Activated CD4-positive, alpha-beta T cell treated with anti-CD3 and anti-CD28 coated beads, Interleukin-2, Interleukin-6, amounts not matched to agents 100 ng/mL and 50 ng/mL, durations not matched to agents 16 hours and 8 hours (primary cell): ENCODE data around the gene RALGAPB.
"Not testable (repeated sequence)": the region's sequence is repeated elsewhere in the genome, so short reads cannot be mapped to it uniquely, and the experiment has no call there.

Experiments
- DNase-seq: peaks from one replicate; pipeline ENCODE4 v3.0.0-alpha.2; 2020

Gene RALGAPB

DNA sequence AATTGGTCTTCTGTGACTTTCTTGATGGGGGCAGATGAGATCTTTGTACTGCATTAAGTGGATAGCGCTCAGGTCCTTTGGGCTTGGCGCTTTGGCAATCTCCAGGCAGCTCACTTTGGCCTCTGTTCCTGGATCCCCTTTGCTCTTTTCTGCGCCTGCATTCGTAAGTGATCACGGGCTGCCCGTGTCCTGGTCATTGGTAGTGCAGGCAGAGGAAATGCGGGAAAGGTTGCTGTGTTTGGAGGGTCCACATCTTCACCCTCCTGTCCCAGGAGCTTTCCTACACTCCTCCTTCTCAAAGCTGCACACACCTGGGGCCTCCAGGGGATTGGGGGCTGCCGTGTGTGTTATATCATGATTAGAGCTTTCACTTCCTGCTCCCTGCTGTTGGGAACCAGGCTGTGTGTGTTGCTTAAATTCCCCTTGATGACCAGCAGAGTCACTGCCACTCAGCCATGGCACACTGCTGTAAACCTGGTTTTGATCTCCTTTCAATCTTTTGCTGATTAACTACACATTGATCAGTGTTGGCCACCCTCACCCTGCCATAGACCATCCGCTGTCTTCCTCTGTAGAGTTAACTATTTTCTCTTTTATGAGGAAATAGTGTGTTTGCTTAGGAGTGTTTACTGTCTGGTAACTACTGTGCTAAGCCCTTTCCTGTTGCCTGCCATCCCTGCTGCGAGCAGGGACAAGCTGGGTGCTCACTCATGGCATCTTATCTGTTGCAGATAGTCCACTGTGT, 24.5 kb upstream of the RALGAPB start:
- no peak for DNase-seq

DNA sequence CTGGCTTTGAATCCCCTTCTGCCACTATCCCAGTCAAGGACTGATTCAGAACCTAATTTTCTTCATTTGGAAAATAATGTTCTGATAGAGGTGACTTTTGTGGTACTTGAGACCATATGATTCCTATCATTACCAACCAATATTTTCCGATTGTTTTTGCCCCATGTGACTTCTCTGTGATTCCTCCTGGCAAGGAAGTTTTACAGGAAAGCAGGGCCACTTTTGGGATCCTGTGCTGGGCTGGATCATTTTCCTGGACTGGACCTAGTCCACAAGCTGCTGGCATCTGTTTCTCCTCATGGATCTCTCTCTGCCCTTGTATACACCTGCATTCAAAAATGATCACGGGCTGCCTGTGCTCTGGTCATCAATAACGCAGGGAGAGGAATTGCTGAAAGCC, 23.6 kb upstream of the RALGAPB start:
- DNase-seq = no peak

DNA sequence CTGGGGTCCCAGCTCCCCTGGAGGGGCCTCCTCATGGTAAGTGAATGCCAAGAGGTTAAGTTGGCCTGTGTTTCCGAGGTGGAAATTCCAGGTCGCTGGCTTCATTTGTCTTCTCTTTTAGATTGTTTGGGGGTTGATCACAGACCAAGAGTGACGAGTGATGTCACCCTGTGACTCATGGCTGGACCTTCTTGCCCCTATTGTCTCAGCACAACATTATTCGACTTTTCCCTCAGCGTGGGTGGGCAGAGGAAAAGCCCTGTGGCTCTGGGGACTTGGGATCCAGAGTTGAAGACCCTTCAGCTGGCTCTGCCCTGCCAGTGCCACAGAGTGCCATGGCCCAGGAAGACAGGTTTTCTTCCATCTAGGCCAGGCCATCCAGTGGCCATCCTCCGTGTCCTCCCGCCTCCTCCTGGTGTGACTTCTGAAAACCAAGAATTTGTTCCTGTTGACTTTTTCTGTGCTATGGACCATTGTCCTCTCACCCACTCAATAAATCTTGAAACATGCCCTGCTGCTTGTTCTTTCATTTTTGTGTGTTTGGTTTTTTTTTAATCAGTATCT, 22.1 kb upstream of the RALGAPB start:
- no peak for DNase-seq

DNA sequence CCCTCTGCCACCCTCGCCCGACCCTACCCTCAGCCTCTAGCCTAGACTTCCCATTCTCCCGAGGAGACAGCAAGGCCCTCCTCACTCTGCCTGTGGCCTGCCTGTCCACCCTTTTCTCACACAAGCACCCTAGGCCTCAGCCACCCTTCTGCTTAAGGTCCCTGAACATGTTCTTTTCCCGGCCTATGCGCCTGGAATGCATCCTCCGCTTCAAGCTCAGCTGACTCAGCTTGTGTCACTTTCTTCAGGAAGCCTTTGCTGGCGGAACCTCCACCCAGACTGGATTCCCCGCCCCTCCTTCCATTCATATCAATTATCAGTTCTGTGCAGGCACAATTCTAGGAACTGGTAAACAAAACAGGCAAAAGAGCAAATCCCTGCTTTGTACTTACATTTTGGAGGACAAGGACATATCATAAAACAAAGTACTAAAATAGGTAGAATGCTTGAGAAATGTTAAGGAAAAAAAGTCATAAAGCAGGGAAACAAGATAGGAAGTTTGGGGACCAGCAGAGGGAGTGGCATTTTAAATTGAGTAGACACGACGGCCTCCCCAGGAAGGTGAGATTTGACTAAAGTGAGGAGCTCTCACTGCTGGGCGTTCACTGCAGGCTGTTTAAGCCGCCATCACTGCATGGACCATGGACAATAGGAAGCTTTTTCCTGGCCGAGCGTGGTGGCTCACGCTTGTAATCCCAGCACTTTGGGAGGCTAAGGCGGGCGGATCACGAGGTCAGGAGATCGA, 19.6 kb upstream of the RALGAPB start:
- DNase-seq = no peak

DNA sequence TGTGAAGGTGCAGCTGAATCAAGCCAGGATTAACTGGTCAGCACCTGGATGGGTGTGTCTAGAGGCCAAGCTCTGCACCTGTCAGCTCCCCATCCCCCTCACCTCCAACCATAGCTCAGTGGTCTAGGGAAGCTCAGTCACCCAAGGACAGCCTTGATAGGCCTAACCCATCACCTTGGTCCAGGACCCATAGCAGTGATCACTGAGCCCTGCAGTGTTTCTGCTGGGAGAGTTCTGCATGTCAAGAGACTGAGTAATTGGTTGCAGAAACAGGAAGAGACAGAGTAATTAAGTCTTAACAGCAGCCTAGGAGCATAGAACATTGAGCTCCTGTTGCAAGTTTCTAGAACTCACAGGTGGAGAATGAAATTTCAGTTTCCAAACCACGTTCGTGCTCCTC, 18.7 kb upstream of the RALGAPB start:
- no peak for DNase-seq

DNA sequence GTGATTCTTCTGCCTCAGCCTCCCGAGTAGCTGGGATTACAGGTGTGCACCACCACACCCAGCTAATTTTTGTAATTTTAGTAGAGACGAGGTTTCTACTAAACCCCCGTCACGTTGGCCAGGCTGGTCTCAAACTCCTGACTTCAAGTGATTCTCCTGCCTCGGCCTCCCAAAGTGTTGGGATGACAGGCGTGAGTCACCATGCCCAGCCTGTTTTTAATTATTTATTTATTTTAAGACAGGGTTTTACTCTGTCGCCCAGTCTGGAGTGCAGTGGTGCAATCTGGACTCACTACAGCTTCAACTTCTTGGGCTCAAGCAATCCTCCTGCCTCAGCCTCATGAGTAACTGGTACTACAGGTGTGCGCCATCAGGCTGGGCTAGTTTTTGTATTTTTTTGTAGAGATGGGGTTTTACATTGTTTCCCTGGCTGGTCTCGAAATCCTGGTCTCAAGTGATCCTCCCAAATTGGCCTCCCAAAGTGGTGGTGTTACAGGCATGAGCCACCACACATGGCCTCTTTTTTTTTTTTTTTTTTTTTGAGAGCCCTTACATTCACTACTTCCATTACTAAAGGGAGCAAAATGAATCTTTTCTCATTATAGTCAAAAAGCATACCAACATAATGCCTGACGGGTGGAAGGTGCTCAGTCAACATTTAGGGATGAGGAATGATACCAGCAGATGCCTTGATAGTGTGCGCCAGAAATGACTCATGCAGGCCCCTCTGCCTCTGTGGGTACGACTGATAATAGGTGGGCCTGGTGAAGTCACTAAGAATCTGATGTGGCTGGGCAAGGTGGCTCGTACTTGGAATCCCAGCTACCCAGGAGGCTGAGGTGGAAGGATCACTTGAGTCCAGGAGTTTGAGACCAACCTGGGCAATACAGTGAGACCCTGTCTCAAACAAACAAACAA, 17.8 kb upstream of the RALGAPB start:
- no peak for DNase-seq

DNA sequence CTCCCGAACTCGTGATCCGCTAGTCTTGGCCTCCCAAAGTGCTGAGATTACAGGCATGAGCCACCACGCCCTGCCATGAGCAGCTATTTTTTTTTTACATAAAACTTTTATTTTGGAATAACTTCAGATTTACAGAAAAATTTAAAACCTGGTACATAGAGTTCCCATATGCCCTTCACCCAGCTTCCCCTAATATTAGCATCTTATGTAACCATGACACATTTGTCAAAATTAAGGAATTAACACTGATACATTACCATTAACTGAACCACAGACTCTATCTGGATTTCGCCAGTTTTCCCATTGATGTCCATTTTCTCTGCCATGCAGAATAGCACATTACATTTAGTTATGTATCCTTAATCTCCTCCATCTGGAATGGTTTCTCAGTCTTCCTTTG, 14.3 kb upstream of the RALGAPB start:
- DNase-seq = no peak

DNA sequence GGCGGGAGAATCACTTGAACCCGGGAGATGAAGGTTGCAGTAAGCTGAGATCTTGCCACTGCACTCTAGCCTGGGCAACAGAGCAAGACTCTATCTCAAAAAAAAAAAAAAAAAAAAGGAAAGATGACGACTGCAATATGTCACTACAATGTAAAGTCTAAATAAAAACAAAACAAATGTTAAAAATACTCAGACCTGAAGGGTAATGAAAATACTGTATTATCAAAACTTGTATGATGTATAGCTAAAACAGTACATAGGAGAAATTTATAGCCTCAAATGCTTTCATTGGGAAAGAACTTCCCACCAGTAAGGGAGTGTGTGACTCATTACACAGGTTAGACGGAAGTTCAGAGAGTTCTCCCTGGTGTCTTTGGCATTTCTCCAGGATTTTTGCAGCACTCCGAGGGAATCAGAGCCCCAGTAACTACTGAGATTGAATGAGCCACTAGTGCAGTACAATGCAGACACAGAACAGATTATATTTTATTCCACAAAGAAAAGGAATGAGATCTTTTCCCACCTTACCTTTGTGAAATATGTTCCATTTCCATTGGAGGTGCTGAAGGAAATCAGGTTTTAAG, 12.5 kb upstream of the RALGAPB start:
- DNase-seq = no peak

DNA sequence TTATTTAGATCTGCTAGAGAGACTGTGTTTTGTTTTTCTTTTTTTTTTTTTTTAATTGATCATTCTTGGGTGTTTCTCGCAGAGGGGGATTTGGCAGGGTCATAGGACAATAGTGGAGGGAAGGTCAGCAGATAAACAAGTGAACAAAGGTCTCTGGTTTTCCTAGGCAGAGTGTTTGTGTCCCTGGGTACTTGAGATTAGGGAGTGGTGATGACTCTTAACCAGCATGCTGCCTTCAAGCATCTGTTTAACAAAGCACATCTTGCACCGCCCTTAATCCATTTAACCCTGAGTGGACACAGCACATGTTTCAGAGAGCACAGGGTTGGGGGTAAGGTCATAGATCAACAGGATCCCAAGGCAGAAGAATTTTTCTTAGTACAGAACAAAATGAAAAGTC, 12.0 kb upstream of the RALGAPB start:
- DNase-seq = not testable (repeated sequence)

DNA sequence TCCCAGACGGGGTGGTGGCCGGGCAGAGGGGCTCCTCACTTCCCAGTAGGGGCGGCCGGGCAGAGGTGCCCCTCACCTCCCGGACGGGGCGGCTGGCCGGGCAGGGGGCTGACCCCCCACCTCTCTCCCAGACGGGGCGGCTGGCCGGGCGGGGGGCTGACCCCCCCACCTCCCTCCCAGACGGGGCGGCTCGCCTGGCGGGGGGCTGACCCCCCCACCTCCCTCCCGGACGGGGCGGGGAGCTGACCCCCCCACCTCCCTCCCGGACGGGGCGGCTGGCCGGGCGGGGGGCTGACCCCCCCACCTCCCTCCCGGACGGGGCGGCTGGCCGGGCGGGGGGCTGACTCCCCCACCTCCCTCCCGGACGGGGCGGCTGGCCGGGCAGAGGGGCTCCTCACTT, 11.5 kb upstream of the RALGAPB start:
- DNase-seq = not testable (repeated sequence)

DNA sequence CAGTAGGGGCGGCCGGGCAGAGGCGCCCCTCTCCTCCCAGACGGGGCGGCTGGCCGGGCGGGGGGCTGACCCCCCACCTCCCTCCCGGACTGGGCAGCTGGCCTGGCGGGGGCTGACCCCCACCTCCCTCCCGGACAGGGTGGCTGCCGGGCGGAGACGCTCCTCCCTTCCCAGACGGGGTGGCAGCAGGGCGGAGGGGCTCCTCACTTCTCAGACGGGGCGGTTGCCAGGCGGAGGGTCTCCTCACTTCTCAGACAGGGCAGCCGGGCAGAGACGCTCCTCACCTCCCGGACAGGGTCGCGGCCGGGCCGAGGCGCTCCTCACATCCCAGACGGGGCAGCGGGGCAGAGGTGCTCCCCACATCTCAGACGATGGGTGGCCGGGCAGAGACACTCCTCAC, 11.1 kb upstream of the RALGAPB start:
- DNase-seq = not testable (repeated sequence)

DNA sequence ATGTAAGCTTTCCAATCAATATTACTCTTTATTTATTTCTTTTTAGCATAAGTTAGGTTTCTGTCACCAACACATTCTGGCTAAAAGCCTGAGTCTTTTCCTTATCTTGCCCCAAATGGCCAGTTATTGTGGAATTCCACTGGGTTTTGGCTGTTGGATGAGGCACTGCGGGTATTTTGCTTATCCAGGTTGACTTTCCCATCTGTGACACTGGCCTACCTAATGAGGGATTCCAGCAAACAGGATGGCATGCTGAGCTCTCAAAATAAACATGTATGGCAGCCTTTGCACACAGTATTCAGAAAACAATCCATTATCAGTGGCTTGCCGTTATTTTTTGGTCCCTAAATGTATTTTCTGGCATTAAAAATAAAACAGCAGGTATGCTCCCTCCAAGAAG, 6.5 kb upstream of the RALGAPB start:
- no peak for DNase-seq

DNA sequence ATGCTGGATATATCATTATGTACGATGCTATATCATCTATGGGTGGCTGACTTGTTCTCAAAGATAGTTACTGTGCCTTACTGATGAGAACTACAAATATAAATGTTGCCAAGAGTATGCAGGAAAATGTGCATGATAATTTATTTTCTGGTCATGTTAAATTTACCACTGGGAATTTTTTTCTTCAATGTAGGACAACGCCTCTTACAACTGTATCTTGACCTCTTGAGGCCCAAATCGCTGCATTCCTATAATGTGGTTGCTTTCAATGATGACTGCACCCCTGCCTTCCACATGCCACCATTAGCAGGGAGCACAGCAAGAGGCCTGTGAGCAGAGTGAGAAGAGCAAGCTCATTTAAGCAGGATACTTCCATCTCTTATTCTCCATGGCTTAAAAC, 5.7 kb upstream of the RALGAPB start:
- DNase-seq = no peak

DNA sequence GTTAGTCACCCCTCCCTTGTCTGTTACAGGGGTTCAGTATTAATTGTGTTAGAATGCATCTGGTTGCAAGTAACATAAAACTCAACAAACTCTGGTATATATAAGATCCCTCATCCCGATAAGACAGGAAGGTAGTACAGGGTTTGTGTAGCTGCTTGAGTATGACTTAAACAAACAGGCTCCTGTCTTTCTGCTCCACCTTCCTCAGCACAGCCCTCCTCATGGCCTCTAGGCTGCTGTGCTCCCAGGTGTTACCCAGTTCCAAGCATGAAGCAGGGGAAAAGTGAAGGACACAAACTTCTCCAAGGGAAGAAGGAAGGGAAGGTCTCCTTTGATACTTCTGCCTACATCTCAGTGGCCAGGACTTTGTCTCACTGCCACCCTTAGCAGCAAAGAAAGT, 1.4 kb upstream of the RALGAPB start:
- DNase-seq = no peak

DNA sequence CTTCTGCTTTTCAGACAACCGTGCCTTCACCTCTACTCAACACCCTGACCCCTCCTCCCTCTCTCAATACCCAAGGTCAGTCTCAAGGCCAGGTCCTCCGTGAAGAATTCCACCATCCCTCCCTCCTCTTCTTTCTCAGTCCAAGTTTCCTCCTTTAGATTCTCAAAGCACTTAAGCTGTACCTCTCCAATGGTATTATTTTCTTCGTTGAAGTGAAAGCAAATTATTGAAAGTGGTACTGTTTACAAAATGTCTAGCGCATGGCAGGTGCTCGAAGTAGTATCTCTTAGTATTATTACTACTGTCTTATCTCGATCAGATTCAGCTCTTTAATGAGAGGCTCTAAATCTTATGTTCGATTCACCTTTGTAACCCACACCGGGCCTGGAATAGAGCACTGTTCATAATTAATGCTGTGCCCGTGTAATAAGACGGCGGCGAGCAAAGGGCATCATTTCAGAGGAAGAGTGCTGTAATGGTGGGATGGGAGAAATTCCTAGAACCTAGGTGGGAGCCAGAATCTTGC, 593 bp upstream of the RALGAPB start:
- DNase-seq = no peak

DNA sequence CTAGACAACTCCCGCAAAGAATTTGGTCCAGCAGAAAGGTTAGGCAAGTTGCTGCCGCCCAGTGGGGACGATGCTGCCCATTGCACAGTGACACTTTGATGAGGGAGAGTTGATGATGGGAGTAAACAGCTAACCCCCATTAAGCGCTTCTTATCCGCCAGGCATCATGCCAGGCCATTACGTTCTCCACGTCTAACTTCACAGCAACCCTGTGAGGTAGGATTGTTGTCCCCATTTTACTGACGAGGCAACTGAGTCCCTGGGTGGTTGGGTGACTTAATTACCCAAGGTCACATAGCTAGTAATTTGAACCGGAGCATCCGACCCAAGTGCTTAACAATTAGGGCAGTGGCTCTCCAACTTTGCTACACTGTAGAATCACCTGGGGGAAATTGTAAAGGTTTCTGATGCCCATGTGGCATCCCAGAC, 738 bp downstream of the RALGAPB start:
- no peak for DNase-seq

DNA sequence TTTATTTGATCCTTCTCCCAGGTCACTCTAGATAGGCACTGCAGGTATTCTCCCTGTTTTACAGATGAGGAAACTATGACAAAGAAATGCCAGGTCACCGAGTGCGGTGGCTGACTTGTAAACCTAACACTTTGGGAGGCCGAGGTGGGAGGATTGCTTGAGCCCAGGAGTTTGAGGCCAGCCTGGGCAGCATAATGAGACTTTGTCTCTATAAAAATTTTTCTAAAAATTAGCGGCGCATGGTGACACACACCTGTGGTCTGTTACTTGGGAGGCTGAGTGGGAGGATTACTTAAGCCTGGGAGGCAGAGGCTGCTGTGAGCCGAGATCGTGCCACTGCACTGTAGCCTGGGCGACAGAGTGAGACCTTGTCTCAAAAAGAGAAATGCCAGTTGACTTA, 5.1 kb downstream of the RALGAPB start:
- no peak for DNase-seq

DNA sequence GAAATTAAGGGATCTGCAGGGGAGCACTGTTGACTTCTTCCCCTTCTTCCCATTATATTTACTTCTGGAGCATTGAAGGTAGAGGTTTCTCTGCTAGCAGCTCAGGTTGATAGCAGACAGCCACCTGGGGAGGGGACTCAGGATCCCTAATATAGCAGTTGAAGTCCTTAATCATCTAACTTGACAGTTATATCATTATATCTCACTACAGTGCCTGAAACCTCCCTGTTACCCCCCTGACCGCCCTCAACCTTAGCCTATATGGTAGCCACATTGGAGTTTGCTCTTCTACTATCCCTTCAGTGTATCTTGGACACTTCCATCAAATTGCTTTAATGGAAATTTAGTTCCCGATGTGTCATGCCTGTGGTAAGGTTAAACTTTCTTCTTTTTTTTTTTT, 7.0 kb downstream of the RALGAPB start:
- DNase-seq = no peak

DNA sequence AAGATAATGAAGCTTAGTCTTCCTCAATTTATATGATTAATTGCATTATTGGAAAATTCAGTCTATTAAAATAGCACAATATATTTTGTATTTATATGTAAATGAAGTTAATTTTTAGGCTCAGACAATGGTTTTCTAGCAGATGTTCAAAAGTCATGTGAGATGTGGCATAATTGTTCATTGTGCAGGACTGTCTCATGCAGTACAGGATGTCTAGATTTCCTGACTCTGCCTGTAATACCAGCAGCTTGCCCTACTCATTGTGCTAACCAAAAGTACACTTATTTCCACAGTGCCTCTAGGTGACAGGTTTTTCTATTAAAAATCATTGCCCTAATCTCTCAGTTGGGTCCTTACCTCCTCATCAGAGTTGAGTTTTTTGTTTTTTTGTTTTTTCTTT, 12.4 kb downstream of the RALGAPB start:
- DNase-seq = no peak

DNA sequence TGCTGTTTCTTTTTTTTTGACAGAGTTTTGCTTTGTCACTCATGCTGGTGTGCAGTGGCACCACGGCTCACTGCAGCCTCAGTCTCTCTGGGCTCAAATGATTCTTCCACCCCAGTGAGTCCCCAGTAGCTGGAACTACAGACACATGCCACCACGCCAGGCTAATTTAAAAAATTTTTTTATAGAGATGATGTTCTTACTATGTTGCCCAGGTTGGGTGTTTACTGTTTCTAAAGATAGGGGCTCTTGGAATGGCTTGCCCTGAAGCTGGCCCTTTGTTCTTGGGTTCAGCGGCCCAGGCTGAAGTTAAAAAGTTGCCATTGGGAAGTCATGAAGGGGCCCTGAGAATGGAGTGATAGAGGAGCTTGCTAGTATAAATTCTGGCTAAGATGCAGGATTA, 16.5 kb downstream of the RALGAPB start:
- DNase-seq = no peak

DNA sequence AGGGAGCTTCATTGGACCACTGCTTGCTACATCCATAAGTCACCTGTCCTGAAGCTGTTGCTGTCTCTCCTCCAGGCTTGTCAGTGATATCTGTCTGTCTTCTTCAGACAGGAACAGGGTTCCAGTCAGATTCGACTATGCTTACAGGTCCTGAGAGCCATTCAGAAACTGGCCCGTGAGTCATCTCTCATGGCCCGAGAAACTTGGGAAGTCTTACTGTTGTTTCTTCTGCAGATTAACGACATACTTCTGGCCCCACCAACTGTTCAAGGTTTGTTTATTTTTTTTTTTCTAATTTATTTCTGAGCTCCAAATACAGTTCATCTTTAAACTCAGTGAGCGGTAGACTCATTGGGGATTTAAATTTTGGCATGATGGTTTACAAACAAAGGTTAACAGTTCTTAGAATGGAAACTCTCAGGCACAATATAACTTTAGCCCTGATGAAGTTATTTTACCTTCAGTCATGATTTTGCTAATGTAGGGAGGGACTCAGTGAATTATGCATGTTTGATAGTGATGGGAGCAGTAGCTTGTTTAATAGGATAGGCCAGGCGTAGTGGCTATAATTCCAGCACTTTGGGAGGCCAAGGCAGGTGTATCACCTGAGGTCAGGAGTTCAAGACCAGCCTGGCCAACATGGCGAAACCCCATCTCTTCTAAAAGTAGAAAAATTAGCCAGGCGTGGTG, 24.7 kb downstream of the RALGAPB start:
- no peak for DNase-seq

DNA sequence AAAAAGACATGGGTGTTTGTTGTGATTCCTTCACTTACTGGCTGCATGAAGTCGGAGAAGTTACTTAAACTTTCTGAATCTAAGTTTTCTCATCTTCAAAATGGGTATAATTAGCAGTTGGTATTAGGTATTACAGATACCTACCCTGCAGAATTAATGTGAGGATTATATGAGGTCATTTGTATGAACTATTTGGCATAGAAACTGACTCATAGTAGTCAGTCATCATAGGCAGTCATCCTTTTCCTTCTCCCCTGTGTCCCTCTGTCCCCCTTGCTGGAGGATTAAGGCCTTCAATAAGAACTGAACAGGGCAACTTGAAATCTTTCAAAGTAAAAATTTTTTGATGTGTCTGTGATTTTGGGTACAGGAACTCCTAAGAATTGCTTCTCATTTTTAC, 26.3 kb downstream of the RALGAPB start:
- no peak for DNase-seq
